Omental fat pad (tissue), 4 donors: ENCODE data around the gene ATRN. TPM values are rescaled to one million over a fixed set of nuclear protein-coding genes. Genes with fewer than 3 reads are reported as not detected.

Experiments
- ATAC-seq: fragments of 150-250 bp; one replicate; pipeline ENCODE4 v1.9.1; 2016; ENCODE audit warnings: mild to moderate bottlenecking, moderate library complexity; ENCODE audit not compliant: low FRiP score
- DNase-seq: peaks from one replicate; pipeline ENCODE4 v3.0.0-alpha.2; 2019; ENCODE audit warnings: low spot score
- CTCF ChIP-seq, 3 donors: fragments of 450-650 bp; IDR thresholded peaks; one replicate each; pipeline ENCODE4 v1.5.1; 2016 to 2017; ENCODE audit warnings: antibody characterized with exemption in 3 of 3, mild to moderate bottlenecking in 3 of 3, moderate library complexity in 2 of 3
- total RNA-seq, 4 donors: library from RNA; depleted of rRNA; stranded (reverse); fragments of >200 nt; gene quantifications; one replicate each; pipeline ENCODE4 v1.1.0, GENCODE V29; 2016

The ATRN gene
- total RNA-seq, 4 donors from 2014 or later: 20.2 to 32.9 (median 26.3) TPM

GRCh38 chr20:3477861-3478544, 7.2 kb downstream of the ATRN start:
- no peak for DNase-seq
- ATAC-seq: no peak
- no peak for TF ChIP-seq CTCF (IDR thresholded peaks at IDR 0.05)

DNA sequence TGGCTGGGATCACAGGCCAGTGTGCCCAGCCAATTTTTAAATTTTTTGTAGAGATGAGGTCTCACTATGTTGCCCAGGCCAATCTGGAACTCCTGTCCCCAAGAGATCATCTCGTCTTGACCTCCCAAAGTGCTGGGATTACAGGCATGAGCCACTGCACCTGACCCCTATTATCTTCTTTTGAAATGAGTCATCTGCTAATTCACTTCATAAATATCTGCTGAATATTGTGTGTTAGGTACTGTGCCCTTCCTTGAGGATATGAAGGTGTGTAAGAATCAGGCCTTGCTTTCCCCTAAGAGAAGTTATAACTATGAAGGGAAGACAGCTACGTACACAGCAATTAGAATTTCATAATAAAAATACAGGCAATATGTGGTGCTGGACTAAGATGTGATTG, 8.2 kb downstream of the ATRN start:
- TF ChIP-seq CTCF (IDR thresholded peaks at IDR 0.05): no peak
- DNase-seq (no peak), ATAC-seq (no peak)

GRCh38 chr20:3479759-3480615, 9.2 kb downstream of the ATRN start:
- no peak for TF ChIP-seq CTCF (IDR thresholded peaks at IDR 0.05)
- DNase-seq (no peak), ATAC-seq (no peak)

DNA sequence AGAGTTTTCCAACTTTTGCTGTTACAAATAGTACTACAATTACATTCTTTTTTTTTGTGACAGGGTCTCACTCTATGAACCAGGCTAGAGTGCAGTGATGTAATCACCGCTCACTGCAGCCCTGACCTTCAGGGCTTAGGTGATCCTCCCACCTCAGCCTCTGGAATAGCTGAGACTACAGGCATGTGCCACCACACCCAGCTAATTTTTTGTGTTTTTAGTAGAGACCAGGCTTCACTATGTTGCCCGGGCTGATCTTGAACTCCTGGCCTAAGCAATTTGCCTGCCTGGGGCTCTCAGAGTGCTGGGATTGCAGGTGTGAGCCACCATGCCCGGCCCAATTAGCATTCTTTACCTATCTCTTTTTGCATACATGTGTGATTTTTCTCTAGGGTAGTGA, 12.5 kb downstream of the ATRN start:
- DNase-seq (no peak), ATAC-seq (peak; percentile 41)
- no peak for TF ChIP-seq CTCF (IDR thresholded peaks at IDR 0.05)

- peak; percentile 54 for ATAC-seq
Observed at GRCh38 chr20:3483784-3484183, 13.0 kb downstream of the ATRN start.

GRCh38 chr20:3485913-3486312, 15.1 kb downstream of the ATRN start:
- ATAC-seq: no peak
- no peak for TF ChIP-seq CTCF (IDR thresholded peaks at IDR 0.05)

More at GRCh38 chr20:3483784-3484183, 13.0 kb downstream of the ATRN start:
- DNase-seq: no peak
- TF ChIP-seq CTCF (IDR thresholded peaks at IDR 0.05): no peak

More at GRCh38 chr20:3485913-3486312, 15.1 kb downstream of the ATRN start:
- DNase-seq: no peak
